ENCODE measurements around the gene SPEF2. TPM values are rescaled to one million over a fixed set of nuclear protein-coding genes. Genes with fewer than 3 reads are reported as not detected.

SPEF2 gene
- polyA plus RNA-seq, 2 of the 4 experiments (the other 2 are of a cell fraction): 2.2 to 8.7 TPM

GRCh38 chr5:35778259-35778769 lies 160.7 kb downstream of the SPEF2 start:
- ChIA-PET POLR2A (no interaction called here), CTCF (interaction anchor here (0.8 to 5.8 kb wide), 13 partner anchors 9 to 688 kb away, joined by 3 to 79 read pairs (median 4); no protein-coding TSS in a partner anchor)
- H3K4me2 ChIP-seq: no peak overlapping the region
- WGBS (ENCODE audit: missing lambda C conversion rate): 87% methylated on average over 3 of the region's 3 CpGs
- no peak for FAIRE-seq
- H3K9me3 ChIP-seq: no peaks in the 10 kb centered on the region
- no peak for TF ChIP-seq TP53 (CRISPR knock-in tag; IDR thresholded peaks at IDR 0.05)
- no peak for TF ChIP-seq NR3C1 (IDR thresholded peaks at IDR 0.05)
- no peak for TF ChIP-seq TFCP2L1 (CRISPR knock-in tag; IDR thresholded peaks at IDR 0.05)
- TF ChIP-seq EHF (CRISPR knock-in tag; IDR thresholded peaks at IDR 0.05): no peak
- TF ChIP-seq ZC3H11A (IDR thresholded peaks at IDR 0.05): no peak
- DNase-seq (ENCODE audit: low read depth in 1 of 2, low spot score in 1 of 2): no peak
- ATAC-seq: no peak
- no peaks in the 10 kb centered on the region for H3K4me1 ChIP-seq
- H3K27ac ChIP-seq: no peak overlapping the region
- H3K4me3 ChIP-seq: no peak overlapping the region

GRCh38 chr5:35780236-35780635 lies 162.6 kb downstream of the SPEF2 start:
- 13% methylated on average over 6 of the region's 6 CpGs for WGBS (ENCODE audit: missing lambda C conversion rate)
- CTCF ChIA-PET: interaction anchor here (0.6 to 5.8 kb wide), 2 partner anchors 146 to 344 kb away, joined by 3 to 79 read pairs; no protein-coding TSS in a partner anchor
- Histone ChIP-seq H3K4me2 (no peak overlapping the region), H3K4me3 (no peak overlapping the region), H3K4me1 (no peaks in the 10 kb centered on the region), H3K27ac (no peak overlapping the region), H3K9me3 (no peaks in the 10 kb centered on the region)
- no peak for DNase-seq (ENCODE audit: low read depth in 1 of 2, low spot score in 1 of 2)
- FAIRE-seq: no peak
- POLR2A ChIA-PET: no interaction called here
- ATAC-seq: no peak
- no peak for TF ChIP-seq MAZ (IDR thresholded peaks at IDR 0.05; ENCODE audit: borderline replicate concordance, low read depth, low read length)

GRCh38 chr5:35781181-35781790 lies 163.6 kb downstream of the SPEF2 start:
- WGBS (ENCODE audit: missing lambda C conversion rate): 42% methylated on average over 3 of the region's 3 CpGs
- Histone ChIP-seq H3K9me3 (no peaks in the 10 kb centered on the region), H3K4me3 (no peak overlapping the region), H3K4me1 (no peaks in the 10 kb centered on the region), H3K4me2 (no peak overlapping the region), H3K27ac (no peak overlapping the region)
- ATAC-seq: no peak
- FAIRE-seq: no peak
- CTCF ChIA-PET: interaction anchor here (0.6 to 5.8 kb wide), 2 partner anchors 145 to 345 kb away, joined by 3 to 79 read pairs; no protein-coding TSS in a partner anchor
- TF ChIP-seq TP53 (CRISPR knock-in tag; IDR thresholded peaks at IDR 0.05) (no peak), FOSB (CRISPR knock-in tag; IDR thresholded peaks at IDR 0.05) (no peak), ZNF302 (CRISPR knock-in tag; IDR thresholded peaks at IDR 0.05) (no peak), HOXB13 (CRISPR knock-in tag; IDR thresholded peaks at IDR 0.05; ENCODE audit: low read depth) (no peak), NPAS2 (CRISPR knock-in tag; IDR thresholded peaks at IDR 0.05; ENCODE audit: borderline replicate concordance) (no peak), CBX8 (IDR thresholded peaks at IDR 0.05) (no peak), RARB (CRISPR knock-in tag; IDR thresholded peaks at IDR 0.05) (no peak)
- DNase-seq (ENCODE audit: low read depth in 1 of 2, low spot score in 1 of 2): no peak
- POLR2A ChIA-PET: no interaction called here

- Histone ChIP-seq H3K4me2 (no peak overlapping the region), H3K4me1 (no peaks in the 10 kb centered on the region), H3K27ac (no peak overlapping the region), H3K4me3 (no peak overlapping the region), H3K9me3 (no peaks in the 10 kb centered on the region)
- FAIRE-seq: no peak
- TF ChIP-seq BCL3 (IDR thresholded peaks at IDR 0.05): no peak
- TF ChIP-seq FOXS1 (CRISPR knock-in tag; IDR thresholded peaks at IDR 0.05): no peak
- no peak for TF ChIP-seq MAZ (IDR thresholded peaks at IDR 0.05; ENCODE audit: borderline replicate concordance, low read depth, low read length)
- TF ChIP-seq JUNB (IDR thresholded peaks at IDR 0.05): no peak
- TF ChIP-seq SREBF2 (IDR thresholded peaks at IDR 0.05): no peak
- TF ChIP-seq TFCP2L1 (CRISPR knock-in tag; IDR thresholded peaks at IDR 0.05): no peak
- no peak for TF ChIP-seq POLR2AphosphoS2 (conservative IDR thresholded peaks at IDR 0.05; ENCODE audit: low read length)
- no peak for TF ChIP-seq REST (IDR thresholded peaks at IDR 0.05)
- 80% methylated on average over 1 of the region's 1 CpG for WGBS (ENCODE audit: missing lambda C conversion rate)
- ATAC-seq: no peak
- DNase-seq (ENCODE audit: low read depth in 1 of 2, low spot score in 1 of 2): no peak
- ChIA-PET CTCF (interaction anchor here (1.1 kb wide), 1 partner anchor 143 kb away, joined by 4 read pairs; no protein-coding TSS in a partner anchor), POLR2A (no interaction called here)
These were observed 165.9 kb downstream of the SPEF2 start for GRCh38 chr5:35783551-35783950.

Data from A549 (cell line).